Measurements from ENCODE around the gene HDAC1. TPM values are rescaled to one million over a fixed set of nuclear protein-coding genes. Genes with fewer than 3 reads are reported as not detected.

Gene HDAC1
- total and polyA plus RNA-seq, 2 of the 13 experiments (the other 11 are each of a cell fraction or from before 2014, with no cell fraction given) = 93.5 to 189 TPM

DNA sequence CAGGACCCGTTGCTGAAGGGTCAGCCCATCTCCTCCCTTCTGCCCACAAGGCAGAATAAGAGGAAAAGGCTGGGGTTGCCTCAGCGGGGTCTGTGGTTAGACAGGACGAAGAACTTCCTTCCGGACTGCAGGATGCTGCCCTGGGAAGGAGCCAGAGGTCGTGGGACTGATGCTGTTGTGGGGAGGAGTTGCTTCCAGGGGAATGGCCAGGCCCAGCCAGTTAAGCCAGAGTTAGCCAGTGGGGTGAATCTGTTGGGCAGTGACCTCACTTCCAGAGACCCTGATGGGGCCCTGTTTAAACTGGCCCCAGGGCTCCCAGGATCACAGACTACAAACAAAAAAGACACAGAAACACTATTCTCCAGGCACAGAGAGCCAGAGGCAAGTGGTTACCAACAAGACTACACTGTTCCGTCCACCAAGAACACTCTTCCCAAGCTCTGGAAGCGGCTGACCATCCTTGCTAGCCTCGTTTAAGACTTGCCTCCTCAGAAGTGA lies 57.4 kb downstream of the HDAC1 start (continued):
- TF ChIP-seq ZNF281 (CRISPR knock-in tag; IDR thresholded peaks at IDR 0.05; ENCODE audit: borderline replicate concordance) = no peak
- peak; percentile 16; the same call in 1 of the 2 replicates for TF ChIP-seq RXRA (CRISPR knock-in tag; IDR thresholded peaks at IDR 0.05)
- TF ChIP-seq NR2F6 (IDR thresholded peaks at IDR 0.05) = peak; percentile 45
- TF ChIP-seq NR2F6 (CRISPR knock-in tag; IDR thresholded peaks at IDR 0.05) = peak; percentile 33; the same call in 1 of the 2 replicates
- TF ChIP-seq, protein P1, sequence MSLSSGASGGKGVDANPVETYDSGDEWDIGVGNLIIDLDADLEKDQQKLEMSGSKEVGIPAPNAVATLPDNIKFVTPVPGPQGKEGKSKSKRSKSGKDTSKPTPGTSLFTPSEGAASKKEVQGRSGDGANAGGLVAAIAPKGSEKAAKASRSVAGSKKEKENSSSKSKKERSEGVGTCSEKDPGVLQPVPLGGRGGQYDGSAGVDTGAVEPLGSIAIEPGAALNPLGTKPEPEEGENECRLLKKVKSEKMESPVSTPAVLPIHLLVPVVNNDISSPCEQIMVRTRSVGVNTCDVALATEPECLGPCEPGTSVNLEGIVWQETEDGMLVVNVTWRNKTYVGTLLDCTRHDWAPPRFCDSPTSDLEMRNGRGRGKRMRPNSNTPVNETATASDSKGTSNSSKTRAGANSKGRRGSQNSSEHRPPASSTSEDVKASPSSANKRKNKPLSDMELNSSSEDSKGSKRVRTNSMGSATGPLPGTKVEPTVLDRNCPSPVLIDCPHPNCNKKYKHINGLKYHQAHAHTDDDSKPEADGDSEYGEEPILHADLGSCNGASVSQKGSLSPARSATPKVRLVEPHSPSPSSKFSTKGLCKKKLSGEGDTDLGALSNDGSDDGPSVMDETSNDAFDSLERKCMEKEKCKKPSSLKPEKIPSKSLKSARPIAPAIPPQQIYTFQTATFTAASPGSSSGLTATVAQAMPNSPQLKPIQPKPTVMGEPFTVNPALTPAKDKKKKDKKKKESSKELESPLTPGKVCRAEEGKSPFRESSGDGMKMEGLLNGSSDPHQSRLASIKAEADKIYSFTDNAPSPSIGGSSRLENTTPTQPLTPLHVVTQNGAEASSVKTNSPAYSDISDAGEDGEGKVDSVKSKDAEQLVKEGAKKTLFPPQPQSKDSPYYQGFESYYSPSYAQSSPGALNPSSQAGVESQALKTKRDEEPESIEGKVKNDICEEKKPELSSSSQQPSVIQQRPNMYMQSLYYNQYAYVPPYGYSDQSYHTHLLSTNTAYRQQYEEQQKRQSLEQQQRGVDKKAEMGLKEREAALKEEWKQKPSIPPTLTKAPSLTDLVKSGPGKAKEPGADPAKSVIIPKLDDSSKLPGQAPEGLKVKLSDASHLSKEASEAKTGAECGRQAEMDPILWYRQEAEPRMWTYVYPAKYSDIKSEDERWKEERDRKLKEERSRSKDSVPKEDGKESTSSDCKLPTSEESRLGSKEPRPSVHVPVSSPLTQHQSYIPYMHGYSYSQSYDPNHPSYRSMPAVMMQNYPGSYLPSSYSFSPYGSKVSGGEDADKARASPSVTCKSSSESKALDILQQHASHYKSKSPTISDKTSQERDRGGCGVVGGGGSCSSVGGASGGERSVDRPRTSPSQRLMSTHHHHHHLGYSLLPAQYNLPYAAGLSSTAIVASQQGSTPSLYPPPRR (CRISPR knock-in tag; IDR thresholded peaks at IDR 0.05; ENCODE audit: borderline replicate concordance) = 0 out of 2 replicates have a peak, but pooled peaks have one; percentile 20
- TF ChIP-seq ZNF280B (CRISPR knock-in tag; IDR thresholded peaks at IDR 0.05; ENCODE audit: borderline replicate concordance) = 0 out of 2 replicates have a peak, but pooled peaks have one; percentile 25
- TF ChIP-seq BRCA1 (CRISPR knock-in tag; IDR thresholded peaks at IDR 0.05) = no peak
- TF ChIP-seq GABPA (IDR thresholded peaks at IDR 0.05; ENCODE audit: low read depth, low read length) = no peak
- peak; percentile 10; the same call in 1 of the 2 replicates for TF ChIP-seq GABPA (CRISPR knock-in tag; IDR thresholded peaks at IDR 0.05; ENCODE audit: low read depth)
- TF ChIP-seq ZSCAN29 (CRISPR knock-in tag; conservative IDR thresholded peaks at IDR 0.05) = 0 out of 2 replicates have a peak, but pooled peaks have one; percentile 32
- TF ChIP-seq ZBTB10 (CRISPR knock-in tag; IDR thresholded peaks at IDR 0.05; ENCODE audit: borderline replicate concordance) = peak; percentile 74; the same call in 1 of the 2 replicates
- TF ChIP-seq ZNF121 (CRISPR knock-in tag; IDR thresholded peaks at IDR 0.05) = peak; percentile 86
- no peak for TF ChIP-seq ZNF296 (CRISPR knock-in tag; conservative IDR thresholded peaks at IDR 0.05)
- TF ChIP-seq TARDBP (CRISPR knock-in tag; IDR thresholded peaks at IDR 0.05) = 0 out of 2 replicates have a peak, but pooled peaks have one; percentile 31
- TF ChIP-seq ZNF232 (CRISPR knock-in tag; IDR thresholded peaks at IDR 0.05; ENCODE audit: borderline replicate concordance) = 0 out of 2 replicates have a peak, but pooled peaks have one; percentile 27
- peak; percentile 49; the same call in 1 of the 2 replicates for TF ChIP-seq ZBTB38 (CRISPR knock-in tag; IDR thresholded peaks at IDR 0.05)
- no peak for TF ChIP-seq ERF (CRISPR knock-in tag; IDR thresholded peaks at IDR 0.05)
- TF ChIP-seq HMGA1 (CRISPR knock-in tag; conservative IDR thresholded peaks at IDR 0.05) = no peak
- TF ChIP-seq RCOR2 (CRISPR knock-in tag; IDR thresholded peaks at IDR 0.05) = peak; percentile 33; the same call in 1 of the 2 replicates

All from HepG2 (cell line).